Stomach (tissue), 4 donors: ENCODE results near the gene L1CAM.

ENCODE experiments used
- EP300 ChIP-seq: sonication (generic); formaldehyde crosslinking; IDR thresholded peaks from one replicate; pipeline ENCODE4 v1.6.1; 2017; ENCODE audit warnings: antibody characterized with exemption
- POLR2A ChIP-seq, 4 donors: fragments of 450-650 bp; IDR thresholded peaks; one replicate each; pipeline ENCODE4 v1.6.1; 2016; ENCODE audit warnings: antibody characterized with exemption in 4 of 4, control low read depth in 2 of 4, mild to moderate bottlenecking in 1 of 4, moderate library complexity in 1 of 4
- POLR2AphosphoS5 ChIP-seq, 3 donors: sonication (generic); formaldehyde crosslinking; IDR thresholded peaks; one replicate each; pipeline ENCODE4 v1.6.1; 2016; ENCODE audit warnings: antibody characterized with exemption in 3 of 3
- TF ChIP-seq, protein P1 (sequence below), 7 experiments: fragments of 450-650 bp in 4 of 7; fragments of 200-600 bp in 3 of 7; sonication (generic) in 3 of 7; IDR thresholded peaks; one replicate each; pipeline ENCODE4 v1.5.1; 2016 to 2019; ENCODE audit warnings: antibody characterized with exemption in 7 of 7, control low read depth in 2 of 7, mild to moderate bottlenecking in 1 of 7

DNA sequence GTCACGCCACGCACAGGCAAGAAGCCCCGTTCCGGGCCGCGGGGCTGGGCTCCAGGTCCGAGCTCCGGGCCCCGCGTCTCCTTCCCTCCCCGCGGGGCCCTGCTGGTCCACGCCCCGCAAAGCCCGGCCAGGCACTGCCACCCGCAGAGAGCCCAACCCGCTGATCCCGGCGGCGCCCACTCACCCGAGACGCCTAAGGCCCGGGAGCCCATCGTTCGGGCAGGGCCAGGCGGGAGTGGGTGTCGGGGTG lies 56.5 kb downstream of the L1CAM start:
- TF ChIP-seq POLR2AphosphoS5 (IDR thresholded peaks at IDR 0.05): no peak
- TF ChIP-seq, protein P1, sequence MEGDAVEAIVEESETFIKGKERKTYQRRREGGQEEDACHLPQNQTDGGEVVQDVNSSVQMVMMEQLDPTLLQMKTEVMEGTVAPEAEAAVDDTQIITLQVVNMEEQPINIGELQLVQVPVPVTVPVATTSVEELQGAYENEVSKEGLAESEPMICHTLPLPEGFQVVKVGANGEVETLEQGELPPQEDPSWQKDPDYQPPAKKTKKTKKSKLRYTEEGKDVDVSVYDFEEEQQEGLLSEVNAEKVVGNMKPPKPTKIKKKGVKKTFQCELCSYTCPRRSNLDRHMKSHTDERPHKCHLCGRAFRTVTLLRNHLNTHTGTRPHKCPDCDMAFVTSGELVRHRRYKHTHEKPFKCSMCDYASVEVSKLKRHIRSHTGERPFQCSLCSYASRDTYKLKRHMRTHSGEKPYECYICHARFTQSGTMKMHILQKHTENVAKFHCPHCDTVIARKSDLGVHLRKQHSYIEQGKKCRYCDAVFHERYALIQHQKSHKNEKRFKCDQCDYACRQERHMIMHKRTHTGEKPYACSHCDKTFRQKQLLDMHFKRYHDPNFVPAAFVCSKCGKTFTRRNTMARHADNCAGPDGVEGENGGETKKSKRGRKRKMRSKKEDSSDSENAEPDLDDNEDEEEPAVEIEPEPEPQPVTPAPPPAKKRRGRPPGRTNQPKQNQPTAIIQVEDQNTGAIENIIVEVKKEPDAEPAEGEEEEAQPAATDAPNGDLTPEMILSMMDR (IDR thresholded peaks at IDR 0.05): no peak
- TF ChIP-seq POLR2A (IDR thresholded peaks at IDR 0.05): no peak
- no peak for TF ChIP-seq EP300
